GM19468 (cell line): ENCODE measurements around the gene INSYN1.
A peak's percentile ranks its signal among the peaks of the same experiment; 100 is the strongest.
"Not testable (repeated sequence)": the region's sequence is repeated elsewhere in the genome, so short reads cannot be mapped to it uniquely, and the experiment has no call there.

Experiments used
- ATAC-seq: cut with Tn5 transposase; IDR thresholded peaks from one replicate; pipeline ENCODE4 v1.9.1; 2021; ENCODE audit warnings: mild to moderate bottlenecking, moderate library complexity, moderate number of reproducible peaks; ENCODE audit not compliant: unreplicated experiment; ENCODE audit errors: extremely low read depth

INSYN1 gene

DNA sequence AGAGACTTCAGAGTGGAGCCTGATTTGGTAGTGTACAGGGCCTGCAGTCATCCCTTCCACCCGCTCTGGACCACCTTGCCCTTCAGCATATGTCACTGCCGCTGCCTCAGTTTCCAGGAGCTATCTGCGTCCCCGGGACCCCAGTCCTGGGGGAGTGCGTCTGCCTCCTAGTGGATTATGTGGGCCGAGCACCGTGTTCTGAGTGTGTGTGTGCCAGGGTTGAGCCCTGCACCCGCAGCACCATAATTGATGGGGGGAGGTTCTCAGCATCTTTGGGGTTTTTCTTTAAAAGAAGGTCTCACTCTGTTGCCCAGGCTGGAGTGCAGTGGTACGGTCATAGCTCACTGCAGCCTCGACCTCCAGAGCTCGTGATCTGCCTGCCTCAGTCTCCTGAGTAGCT, 35.3 kb downstream of the INSYN1 start:
- no peak for ATAC-seq

DNA sequence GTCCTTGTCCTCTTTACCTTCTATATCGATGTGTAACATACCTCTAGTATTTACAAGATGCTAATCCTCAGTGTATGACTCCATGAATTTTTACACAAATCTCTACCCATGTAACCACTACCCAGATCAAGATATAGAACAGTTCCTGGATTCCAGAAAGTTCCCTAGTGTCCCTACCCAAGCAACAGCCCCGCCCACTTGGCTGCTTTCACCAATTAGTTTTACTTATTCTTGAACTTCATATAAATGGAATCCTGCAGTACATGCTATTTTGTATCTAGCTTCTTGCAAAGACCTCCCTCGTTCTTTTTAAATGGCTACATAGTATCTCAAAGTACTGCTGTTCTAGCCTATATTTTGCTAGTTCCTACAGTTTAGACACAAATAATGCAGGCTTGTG, 35.9 kb downstream of the INSYN1 start:
- no peak for ATAC-seq

GRCh38 chr15:73716417-73716816, 36.7 kb downstream of the INSYN1 start:
- ATAC-seq = no peak

DNA sequence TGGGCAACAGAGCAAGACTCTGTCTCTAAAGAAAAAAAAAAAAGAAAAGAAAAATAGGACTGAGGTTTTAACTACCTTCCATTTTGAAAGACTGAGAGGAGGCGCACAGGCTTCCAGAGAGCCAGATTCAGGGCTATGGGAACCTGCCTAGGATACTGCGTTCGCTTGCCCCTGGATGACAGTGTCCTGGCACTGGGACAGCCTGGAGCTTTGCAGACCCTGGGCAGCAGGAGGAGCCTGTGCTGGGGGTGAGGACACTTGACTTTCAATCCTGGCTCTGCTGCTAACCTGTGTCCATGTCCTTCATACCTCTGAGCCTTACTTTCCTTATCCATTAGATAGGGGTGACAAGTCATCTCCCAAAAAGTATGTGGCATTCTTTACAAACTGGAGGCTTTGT, 37.7 kb downstream of the INSYN1 start:
- no peak for ATAC-seq

- ATAC-seq = no peak
Observed at GRCh38 chr15:73714695-73715301, 38.4 kb downstream of the INSYN1 start.

DNA sequence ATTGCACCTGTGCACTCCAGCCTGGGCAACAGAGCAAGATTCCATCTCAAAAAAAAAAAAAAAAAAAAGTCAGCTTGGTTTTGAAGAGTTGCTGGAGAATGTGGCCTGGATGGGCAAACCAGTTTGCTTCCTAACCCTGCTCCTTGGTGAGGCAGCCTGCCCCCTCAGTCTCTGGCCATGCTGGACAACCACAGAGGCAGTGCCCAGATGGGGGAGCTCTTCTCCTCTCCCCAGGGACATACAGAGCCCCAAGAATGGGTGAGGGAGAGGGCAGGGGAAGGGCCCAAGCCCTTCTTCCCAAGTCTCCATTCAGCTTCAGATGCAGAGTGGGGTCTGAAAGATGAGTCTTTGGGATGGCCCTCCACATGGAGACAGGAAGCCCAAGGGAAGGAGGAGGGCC, 41.0 kb downstream of the INSYN1 start:
- no peak for ATAC-seq

GRCh38 chr15:73711526-73711925, 41.6 kb downstream of the INSYN1 start:
- ATAC-seq = no peak

GRCh38 chr15:73710321-73710720, 42.8 kb downstream of the INSYN1 start:
- no peak for ATAC-seq

DNA sequence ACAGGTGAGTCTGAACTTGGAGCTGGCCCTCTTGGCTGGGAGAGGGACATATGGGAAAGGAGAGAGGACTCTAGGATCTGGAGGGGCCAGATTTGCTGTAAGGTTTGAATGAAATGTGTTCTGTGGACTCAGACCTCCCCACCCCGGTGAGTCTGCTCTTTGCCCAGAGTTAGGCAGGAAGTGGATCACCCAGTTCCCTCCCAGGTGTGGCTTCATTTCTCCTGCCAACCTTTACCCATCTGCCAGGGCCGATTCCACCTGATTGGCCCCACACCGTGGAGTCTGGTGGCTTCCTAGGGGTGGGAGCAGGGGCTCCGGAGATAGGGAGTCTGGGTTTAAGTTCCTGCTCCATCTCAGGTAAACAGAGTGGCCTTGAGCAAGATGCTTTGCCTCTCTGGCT, 43.5 kb downstream of the INSYN1 start:
- ATAC-seq = no peak

DNA sequence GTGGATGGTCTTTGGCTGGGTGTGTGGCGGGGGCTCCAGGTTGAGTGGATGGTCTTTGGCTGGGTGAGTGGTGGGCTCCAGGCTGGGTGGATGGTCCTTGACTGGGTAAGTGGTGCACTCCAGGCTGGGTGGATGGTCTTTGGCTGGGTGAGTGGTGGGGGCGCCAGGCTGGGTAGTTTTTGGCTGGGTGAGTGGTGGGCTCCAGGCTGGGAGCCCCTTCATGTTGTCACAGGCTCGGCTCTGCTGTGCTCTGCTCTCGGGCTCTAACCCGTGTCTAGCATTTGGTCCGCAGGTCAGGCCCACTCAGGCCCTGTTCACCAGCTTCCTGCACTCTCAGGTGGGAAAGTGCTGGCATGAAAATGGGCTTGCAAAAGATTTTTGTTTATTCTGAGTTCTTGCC, 43.9 kb downstream of the INSYN1 start:
- no peak for ATAC-seq

DNA sequence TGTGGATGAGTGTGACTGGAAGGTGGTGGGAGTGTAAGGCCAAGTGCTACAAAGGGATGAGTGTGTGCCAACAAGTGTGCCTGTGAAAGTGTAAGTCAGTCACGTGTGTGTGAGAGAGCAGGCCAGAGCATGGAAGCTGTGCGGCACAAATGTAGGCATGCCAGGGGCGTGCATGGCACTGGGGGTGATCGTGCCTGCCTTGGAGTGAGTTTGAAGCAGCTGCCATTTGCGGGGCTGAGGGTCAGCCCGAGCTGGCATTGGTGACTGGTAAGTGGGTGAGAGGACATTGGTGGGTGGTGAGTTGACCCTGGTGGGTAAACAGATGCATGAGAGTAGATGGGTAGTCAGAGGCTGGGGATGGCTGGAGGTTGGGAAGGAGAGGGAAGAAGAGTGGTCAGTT, 44.5 kb downstream of the INSYN1 start:
- ATAC-seq = no peak

DNA sequence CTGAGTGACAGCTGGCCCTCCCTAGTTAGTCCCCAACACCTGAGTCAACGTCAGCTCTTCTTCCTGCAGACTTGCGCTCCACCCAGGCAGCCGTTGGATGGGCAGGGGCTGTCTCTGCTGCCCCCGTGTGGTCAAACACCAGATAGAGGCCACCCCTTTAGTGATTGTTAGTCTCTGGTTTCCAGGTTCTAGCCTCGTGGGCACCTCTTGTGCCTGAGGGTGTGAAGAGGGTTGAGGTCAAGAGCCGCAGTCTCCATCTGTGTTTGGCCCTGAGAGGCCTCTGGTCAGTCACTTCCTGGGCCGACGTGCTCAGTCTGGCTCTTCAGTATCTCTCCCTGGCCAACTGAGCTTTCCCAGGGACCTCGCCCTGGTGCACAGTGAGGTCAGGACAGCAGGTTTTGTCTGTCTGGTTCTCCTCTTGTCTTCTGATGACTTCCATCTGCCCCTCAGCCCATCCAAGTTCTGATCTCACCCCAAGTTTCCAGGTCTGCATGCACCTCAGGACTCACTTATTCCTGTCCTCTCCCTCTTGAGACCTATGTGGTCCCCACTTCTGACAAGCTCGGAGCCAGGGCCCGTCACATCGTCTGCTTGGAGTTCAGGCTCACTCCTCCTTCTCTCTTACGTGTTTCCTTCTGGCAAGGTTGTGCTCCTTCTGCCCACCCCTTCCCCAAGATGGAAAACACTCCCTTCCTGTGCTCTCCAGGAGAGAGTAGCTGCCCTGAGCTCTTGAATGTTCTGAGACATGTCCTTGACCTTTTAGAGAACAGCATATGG, 48.1 kb downstream of the INSYN1 start:
- no peak for ATAC-seq

GRCh38 chr15:73704142-73704868, 48.8 kb downstream of the INSYN1 start:
- not testable (repeated sequence) for ATAC-seq

- not testable (repeated sequence) for ATAC-seq
Observed at GRCh38 chr15:73703601-73704000, 49.5 kb downstream of the INSYN1 start.

DNA sequence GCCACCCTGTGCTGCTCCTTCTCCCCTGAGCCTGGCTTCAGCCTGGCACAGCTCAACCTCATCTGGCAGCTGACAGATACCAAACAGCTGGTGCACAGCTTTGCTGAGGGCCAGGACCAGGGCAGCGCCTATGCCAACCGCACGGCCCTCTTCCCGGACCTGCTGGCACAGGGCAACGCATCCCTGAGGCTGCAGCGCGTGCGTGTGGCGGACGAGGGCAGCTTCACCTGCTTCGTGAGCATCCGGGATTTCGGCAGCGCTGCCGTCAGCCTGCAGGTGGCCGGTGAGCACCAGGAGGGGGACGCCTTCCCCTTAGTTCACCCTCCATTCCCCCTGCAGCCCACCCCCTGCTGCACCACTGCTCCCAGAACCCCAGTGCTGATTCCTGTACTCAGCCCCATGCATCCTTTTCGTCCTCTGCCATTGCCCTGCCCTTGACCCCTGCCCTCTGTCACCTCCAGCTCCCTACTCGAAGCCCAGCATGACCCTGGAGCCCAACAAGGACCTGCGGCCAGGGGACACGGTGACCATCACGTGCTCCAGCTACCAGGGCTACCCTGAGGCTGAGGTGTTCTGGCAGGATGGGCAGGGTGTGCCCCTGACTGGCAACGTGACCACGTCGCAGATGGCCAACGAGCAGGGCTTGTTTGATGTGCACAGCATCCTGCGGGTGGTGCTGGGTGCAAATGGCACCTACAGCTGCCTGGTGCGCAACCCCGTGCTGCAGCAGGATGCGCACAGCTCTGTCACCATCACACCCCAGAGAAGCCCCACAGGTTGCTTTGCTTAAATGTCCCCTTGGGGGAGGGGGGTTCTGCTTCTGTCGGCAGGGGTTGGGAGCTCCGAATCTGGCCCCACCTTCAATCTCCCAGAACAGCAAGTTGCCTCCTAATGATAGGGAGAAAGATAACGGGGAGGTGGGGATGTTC, 50.6 kb downstream of the INSYN1 start:
- not testable (repeated sequence) for ATAC-seq

DNA sequence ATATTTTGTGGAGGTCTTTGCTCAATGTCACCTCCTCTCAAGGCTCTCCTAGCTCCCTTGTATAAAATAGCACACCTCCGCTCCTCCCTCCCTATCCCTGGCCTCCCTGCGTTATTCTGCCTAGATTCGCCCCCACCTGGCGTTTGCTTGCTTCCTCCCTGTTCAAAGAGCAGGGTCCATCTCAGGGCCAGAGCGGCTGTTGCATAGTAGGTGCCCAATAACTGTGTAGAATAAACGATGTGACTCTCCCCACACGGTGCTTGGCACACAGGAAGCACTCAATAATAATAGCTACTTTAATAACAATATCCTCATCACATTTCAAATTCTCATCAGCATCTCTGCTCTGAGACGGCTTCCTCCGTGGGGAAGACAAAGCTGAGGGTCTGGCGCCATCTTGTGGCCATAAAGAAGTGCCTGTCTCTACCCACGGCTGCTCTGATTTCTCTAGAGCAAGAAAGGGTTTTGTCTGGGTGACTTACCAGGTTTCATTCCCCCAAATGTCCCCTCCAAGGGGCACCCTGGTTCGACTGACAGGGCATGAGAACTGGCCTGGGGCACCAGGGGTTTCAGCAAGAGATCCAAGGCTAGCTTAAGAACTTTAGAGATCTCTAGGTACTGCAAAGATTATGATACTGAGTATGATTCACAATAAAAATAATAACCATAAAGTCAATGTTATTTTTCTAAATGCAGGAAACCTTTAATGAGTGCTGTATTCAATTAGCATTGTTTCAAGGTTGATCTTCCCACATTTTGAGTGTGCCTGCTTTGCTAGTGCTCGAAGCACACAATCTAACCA, 52.9 kb downstream of the INSYN1 start:
- ATAC-seq = no peak

DNA sequence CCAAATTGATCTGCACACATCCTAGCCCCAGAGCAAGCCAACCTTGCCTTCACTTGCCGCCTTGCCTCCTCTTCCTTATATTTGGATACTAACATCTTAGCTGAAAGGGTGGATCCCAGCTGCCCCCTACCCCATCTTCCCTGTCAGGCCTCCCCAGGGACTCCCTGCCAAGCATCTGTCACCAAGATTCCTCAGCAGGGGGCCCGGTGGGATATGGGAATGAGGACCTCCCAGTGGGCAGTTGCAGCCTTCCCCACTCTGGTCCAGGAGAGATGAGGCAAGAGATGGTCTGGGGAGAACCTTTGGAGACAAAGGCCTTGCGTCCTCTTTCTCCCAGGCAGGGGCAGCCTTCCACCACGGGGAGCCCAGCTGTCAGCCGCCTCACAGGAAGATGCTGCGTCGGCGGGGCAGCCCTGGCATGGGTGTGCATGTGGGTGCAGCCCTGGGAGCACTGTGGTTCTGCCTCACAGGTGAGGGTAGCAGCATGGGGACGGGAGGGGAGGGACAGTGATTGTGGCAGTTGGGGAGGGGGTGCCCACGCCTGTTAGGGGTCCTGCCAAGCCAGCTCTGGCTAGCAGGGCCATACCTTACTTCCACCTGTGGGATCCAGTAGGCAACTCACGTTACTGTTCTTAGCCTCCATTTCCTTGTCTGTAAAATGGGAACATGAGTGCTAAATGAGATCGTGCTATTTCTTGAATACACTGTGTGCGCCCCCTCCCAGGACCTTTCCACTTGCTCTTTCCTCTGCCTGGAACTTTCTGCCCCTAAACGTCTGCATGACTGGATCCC, 53.7 kb downstream of the INSYN1 start:
- ATAC-seq = no peak

DNA sequence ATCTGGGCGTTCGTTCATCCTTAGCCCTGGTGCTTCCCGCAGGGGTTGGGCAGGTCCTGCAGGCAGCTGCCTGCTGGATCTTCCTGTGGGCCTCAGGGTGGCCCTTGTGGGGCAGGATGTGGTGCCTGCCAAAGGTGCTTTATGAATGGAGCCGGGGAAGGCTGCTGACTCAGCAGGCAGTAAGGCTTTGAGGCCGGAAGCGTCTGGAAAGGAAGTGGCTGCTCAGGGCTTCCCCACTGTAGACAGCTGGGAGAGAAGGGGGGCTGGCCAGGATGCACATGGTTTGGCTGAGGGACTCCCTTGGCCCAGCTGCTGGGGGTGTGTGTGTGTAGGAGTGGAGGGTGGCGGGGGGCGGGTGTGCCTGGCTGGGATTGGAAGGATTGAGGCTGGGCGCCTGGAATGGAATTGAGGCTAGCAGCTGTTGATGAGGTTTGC, 56.1 kb downstream of the INSYN1 start:
- peak; percentile 19 for ATAC-seq

DNA sequence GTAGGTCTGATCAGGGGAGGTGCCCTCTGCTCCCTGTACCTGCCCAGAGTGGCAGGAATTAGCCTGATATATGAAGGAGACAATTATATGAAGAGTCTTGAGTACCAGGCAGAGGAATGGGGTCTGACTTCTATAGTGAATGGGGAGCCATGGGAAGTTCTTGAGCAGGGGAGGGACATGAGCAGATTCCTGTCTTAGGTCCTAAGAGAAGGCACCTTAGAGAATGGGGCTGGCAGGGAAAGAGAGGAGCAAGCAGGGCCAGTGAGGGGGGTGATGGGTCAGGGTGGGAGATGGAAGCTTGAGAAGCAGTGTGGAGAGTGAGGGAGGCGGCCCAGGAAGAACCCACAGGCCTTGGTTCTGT, 56.5 kb downstream of the INSYN1 start:
- no peak for ATAC-seq
